Mesenchymal stem cell (in vitro differentiated cells and primary cell): Measurements from ENCODE around the gene COL15A1.

Source experiments
- DNase-seq: peaks from one replicate; pipeline ENCODE4 v3.0.0-alpha.2; 2013
- H2AFZ ChIP-seq: one replicate; pipeline ENCODE4 v1.6.1; 2013; ENCODE audit warnings: low read depth, mild to moderate bottlenecking, control low read depth, inconsistent platforms, low read length, moderate library complexity
- H2AK5ac ChIP-seq: 2 replicates; pipeline ENCODE4 v1.6.1; 2013; ENCODE audit warnings: low read length, moderate library complexity, mild to moderate bottlenecking, inconsistent platforms; ENCODE audit not compliant: severe bottlenecking
- H2BK120ac ChIP-seq: one replicate; pipeline ENCODE4 v1.6.1; 2013; ENCODE audit warnings: low read depth, mild to moderate bottlenecking, inconsistent platforms, low read length, moderate library complexity
- H2BK12ac ChIP-seq, 2 experiments: one replicate each; pipeline ENCODE4 v1.6.1; 2013; ENCODE audit warnings: inconsistent platforms in 2 of 2, low read length in 2 of 2, mild to moderate bottlenecking in 2 of 2, moderate library complexity in 2 of 2, control low read depth in 1 of 2
- H2BK15ac ChIP-seq: one replicate; pipeline ENCODE4 v1.6.1; 2013; ENCODE audit warnings: mild to moderate bottlenecking, low read depth, inconsistent platforms; ENCODE audit not compliant: poor library complexity, severe bottlenecking
- H2BK5ac ChIP-seq: 2 replicates; pipeline ENCODE4 v1.6.1; 2013; ENCODE audit warnings: low read depth, mild to moderate bottlenecking, low read length, control low read depth, inconsistent platforms; ENCODE audit not compliant: poor library complexity, severe bottlenecking
- H3K14ac ChIP-seq, 2 experiments: one replicate each; pipeline ENCODE4 v1.6.1; 2013; ENCODE audit warnings: inconsistent platforms in 2 of 2, low read length in 2 of 2, control low read depth in 1 of 2, mild to moderate bottlenecking in 1 of 2, moderate library complexity in 1 of 2
- H3K18ac ChIP-seq, 2 experiments: one replicate each; pipeline ENCODE4 v1.6.1; 2013; ENCODE audit warnings: inconsistent platforms in 2 of 2, low read length in 2 of 2, control low read depth in 1 of 2, low read depth in 1 of 2, mild to moderate bottlenecking in 1 of 2
- H3K23ac ChIP-seq, 2 experiments: one replicate each; pipeline ENCODE4 v1.6.1; 2013; ENCODE audit warnings: inconsistent platforms in 2 of 2, low read length in 2 of 2, mild to moderate bottlenecking in 2 of 2, moderate library complexity in 2 of 2, control low read depth in 1 of 2
- H3K27ac ChIP-seq: 2 replicates; pipeline ENCODE4 v1.5.1; 2013; ENCODE audit warnings: mild to moderate bottlenecking, moderate library complexity, low read length, control low read depth, inconsistent platforms; ENCODE audit not compliant: poor library complexity, severe bottlenecking
- H3K27me3 ChIP-seq, 2 experiments: 2 replicates each; pipeline versions ENCODE4 v1.6.1 to v1.7.0; 2013; ENCODE audit warnings: low read length in 2 of 2, mild to moderate bottlenecking in 2 of 2, moderate library complexity in 2 of 2, control low read depth in 1 of 2, inconsistent platforms in 1 of 2; ENCODE audit not compliant: control insufficient read depth in 1 of 2, insufficient read depth in 1 of 2
- H3K36me3 ChIP-seq, 2 experiments: 2 replicates each; pipeline versions ENCODE4 v1.6.1 to v1.7.0; 2013; ENCODE audit warnings: low read length in 2 of 2, control low read depth in 1 of 2, inconsistent platforms in 1 of 2, low read depth in 1 of 2, mild to moderate bottlenecking in 1 of 2; ENCODE audit not compliant: insufficient read depth in 2 of 2, control insufficient read depth in 1 of 2
- H3K4ac ChIP-seq, 2 experiments: one replicate each; pipeline ENCODE4 v1.6.1; 2013; ENCODE audit warnings: inconsistent platforms in 2 of 2, low read length in 2 of 2, mild to moderate bottlenecking in 2 of 2, moderate library complexity in 2 of 2, control low read depth in 1 of 2, low read depth in 1 of 2
- H3K4me1 ChIP-seq: 2 replicates; pipeline ENCODE4 v1.6.1; 2013; ENCODE audit warnings: low read depth, low read length, control low read depth; ENCODE audit not compliant: control insufficient read depth, insufficient read depth
- H3K4me2 ChIP-seq: 2 replicates; pipeline ENCODE4 v1.6.1; 2013; ENCODE audit warnings: low read length, mild to moderate bottlenecking, inconsistent platforms; ENCODE audit not compliant: poor library complexity, severe bottlenecking
- H3K4me3 ChIP-seq, 2 experiments: 2 replicates each; pipeline versions ENCODE4 v1.5.1 to v1.7.0; 2013; ENCODE audit warnings: low read length in 2 of 2, mild to moderate bottlenecking in 2 of 2, control low read depth in 1 of 2, low read depth in 1 of 2; ENCODE audit not compliant: insufficient read depth in 1 of 2
- H3K79me1 ChIP-seq: replicated peaks from 2 replicates; pipeline ENCODE4 v1.6.1; 2013; ENCODE audit warnings: mild to moderate bottlenecking, control low read depth, low read length, inconsistent platforms; ENCODE audit not compliant: poor library complexity, severe bottlenecking
- H3K9ac ChIP-seq: 2 replicates; pipeline ENCODE4 v1.7.0; 2013; ENCODE audit warnings: mild to moderate bottlenecking, low read length, moderate library complexity
- H3K9me3 ChIP-seq: 2 replicates; pipeline ENCODE4 v1.7.0; 2013; ENCODE audit warnings: mild to moderate bottlenecking, low read length; ENCODE audit not compliant: control insufficient read depth
- H4K8ac ChIP-seq: one replicate; pipeline ENCODE4 v1.6.1; 2013; ENCODE audit warnings: inconsistent platforms, mild to moderate bottlenecking, low read length, moderate library complexity
- H4K91ac ChIP-seq: one replicate; pipeline ENCODE4 v1.6.1; 2013; ENCODE audit warnings: mild to moderate bottlenecking, low read length, inconsistent platforms
- WGBS: methylation state at CpG from one replicate; pipeline ENCODE4 v1.1.7; 2013; ENCODE audit warnings: mixed read lengths; 5-methylcytosine and 5-hydroxymethylcytosine counted together

Gene COL15A1

DNA sequence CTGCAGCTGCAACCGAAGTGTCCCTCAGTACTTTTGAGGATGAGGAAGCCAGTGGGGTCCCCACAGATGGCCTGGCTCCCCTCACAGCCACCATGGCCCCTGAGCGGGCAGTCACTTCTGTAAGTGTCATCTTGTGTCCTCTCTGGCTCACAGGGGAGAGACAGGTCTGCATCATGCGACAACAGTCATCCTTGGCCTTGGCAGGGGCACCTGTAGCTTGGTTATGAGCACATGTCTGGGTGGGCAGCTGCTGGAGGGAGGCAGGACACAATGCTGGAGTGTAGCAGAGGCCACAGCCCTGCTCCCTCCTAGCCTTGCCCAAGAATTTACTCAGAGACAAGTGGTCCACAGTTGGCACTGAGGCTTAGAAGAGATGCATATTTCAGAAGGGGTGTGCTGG is 71.7 kb downstream of the COL15A1 start:
- Histone ChIP-seq H3K4ac (no peak overlapping the region), H3K36me3 (peaks cover 0 to 22% of the 10 kb centered on the region in 2 experiments), H3K9me3 (no peaks in the 10 kb centered on the region), H3K23ac (no peak overlapping the region), H2BK120ac (no peak overlapping the region), H3K4me3 (no peak overlapping the region), H2BK5ac (no peak overlapping the region), H3K14ac (peak overlapping the region in 1 of 2 experiments; percentile 23), H2AFZ (no peak overlapping the region), H3K9ac (no peak overlapping the region), H3K27ac (no peak overlapping the region), H2AK5ac (no peak overlapping the region), H3K4me2 (no peak overlapping the region), H4K91ac (peak overlapping the region; percentile 27), H2BK15ac (peak overlapping the region; percentile 55), H2BK12ac (no peak overlapping the region), H3K4me1 (peaks cover 7% of the 10 kb centered on the region), H3K18ac (peak overlapping the region in 1 of 2 experiments; percentile 31), H3K79me1 (no peaks in the 10 kb centered on the region), H4K8ac (no peak overlapping the region), H3K27me3 (peaks cover 0 to 3% of the 10 kb centered on the region in 2 experiments)
- no peak for DNase-seq
- 95% methylated on average over 3 of the region's 3 CpGs for WGBS

DNA sequence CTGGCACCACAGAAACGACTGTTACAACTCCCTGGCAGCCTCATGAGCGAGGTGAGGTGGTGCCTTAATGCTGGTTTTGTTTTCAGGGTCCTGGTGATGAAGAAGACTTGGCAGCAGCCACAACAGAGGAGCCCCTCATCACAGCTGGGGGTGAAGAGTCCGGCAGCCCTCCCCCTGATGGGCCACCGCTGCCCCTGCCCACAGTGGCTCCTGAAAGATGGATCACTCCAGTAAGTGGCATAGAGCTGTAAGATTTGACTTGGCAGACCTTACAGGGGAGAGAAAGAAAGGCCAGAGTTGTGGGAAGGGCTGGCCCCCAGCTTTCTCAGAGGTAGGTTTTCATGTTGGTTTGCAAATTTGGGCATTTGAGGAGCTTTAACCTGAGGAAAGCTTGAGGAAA is 72.2 kb downstream of the COL15A1 start:
- Histone ChIP-seq H4K91ac (no peak overlapping the region), H3K9ac (no peak overlapping the region), H3K23ac (no peak overlapping the region), H3K4me1 (peaks cover 9% of the 10 kb centered on the region), H3K18ac (no peak overlapping the region), H3K4me3 (no peak overlapping the region), H3K36me3 (peaks cover 0 to 22% of the 10 kb centered on the region in 2 experiments), H2BK12ac (peak overlapping the region in 1 of 2 experiments; percentile 7), H3K14ac (no peak overlapping the region), H2BK5ac (no peak overlapping the region), H3K4me2 (no peak overlapping the region), H2AK5ac (no peak overlapping the region), H2BK15ac (peak overlapping the region; percentile 55), H2AFZ (no peak overlapping the region), H3K27me3 (peaks cover 0 to 3% of the 10 kb centered on the region in 2 experiments), H4K8ac (no peak overlapping the region), H3K9me3 (no peaks in the 10 kb centered on the region), H2BK120ac (no peak overlapping the region), H3K79me1 (no peaks in the 10 kb centered on the region), H3K4ac (no peak overlapping the region), H3K27ac (no peak overlapping the region)
- no peak for DNase-seq
- WGBS, result 78% methylated on average over 4 of the region's 4 CpGs

- WGBS, result 94% methylated on average over 9 of the region's 10 CpGs
Measured at GRCh38 chr9:99016681-99017387, 73.1 kb downstream of the COL15A1 start.

DNA sequence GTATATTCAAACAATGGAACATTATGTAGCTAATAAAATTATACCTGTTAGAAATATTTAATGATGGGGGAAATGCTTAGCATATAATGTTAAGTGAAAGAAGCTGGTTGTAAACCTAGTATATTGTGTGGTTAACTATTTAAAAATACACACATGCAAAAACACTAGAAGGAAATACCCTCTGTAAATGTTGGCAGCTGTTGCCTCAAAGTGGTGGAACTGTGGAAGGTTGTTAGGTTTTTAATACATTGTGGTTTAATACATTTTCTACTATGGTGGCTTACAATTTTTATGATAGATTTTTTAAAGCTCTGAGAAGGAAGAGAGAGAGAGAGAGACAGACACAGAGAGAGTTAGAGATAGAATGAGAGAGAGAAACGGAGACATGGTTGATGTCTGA is 74.9 kb downstream of the COL15A1 start:
- Histone ChIP-seq H3K9ac (peak overlapping the region; percentile 80), H2BK120ac (no peak overlapping the region), H2AFZ (no peak overlapping the region), H3K4ac (no peak overlapping the region), H3K14ac (no peak overlapping the region), H2BK5ac (no peak overlapping the region), H3K4me1 (peaks cover 21% of the 10 kb centered on the region), H3K23ac (no peak overlapping the region), H3K9me3 (no peaks in the 10 kb centered on the region), H2AK5ac (no peak overlapping the region), H3K27me3 (peaks cover 0 to 15% of the 10 kb centered on the region in 2 experiments), H3K36me3 (peaks cover 0 to 28% of the 10 kb centered on the region in 2 experiments), H2BK15ac (no peak overlapping the region), H4K91ac (no peak overlapping the region), H3K18ac (no peak overlapping the region), H3K4me2 (no peak overlapping the region), H3K27ac (no peak overlapping the region), H3K79me1 (no peaks in the 10 kb centered on the region), H3K4me3 (no peak overlapping the region), H4K8ac (no peak overlapping the region), H2BK12ac (no peak overlapping the region)
- WGBS, result 93% methylated on average over 1 of the region's 1 CpG
- DNase-seq, result no peak

More at GRCh38 chr9:99016681-99017387, 73.1 kb downstream of the COL15A1 start:
- no peak for DNase-seq
- Histone ChIP-seq H2BK120ac (no peak overlapping the region), H3K9me3 (no peaks in the 10 kb centered on the region), H3K27me3 (peaks cover 0 to 3% of the 10 kb centered on the region in 2 experiments), H2BK15ac (no peak overlapping the region), H3K9ac (no peak overlapping the region), H2AK5ac (peak overlapping the region; percentile 51), H3K4ac (no peak overlapping the region), H4K91ac (peak overlapping the region; percentile 52), H3K14ac (no peak overlapping the region), H3K4me3 (no peak overlapping the region), H4K8ac (no peak overlapping the region), H3K4me2 (no peak overlapping the region), H3K4me1 (peaks cover 16% of the 10 kb centered on the region), H2AFZ (no peak overlapping the region), H2BK12ac (no peak overlapping the region), H2BK5ac (no peak overlapping the region), H3K79me1 (no peaks in the 10 kb centered on the region), H3K18ac (no peak overlapping the region), H3K36me3 (peaks cover 0 to 22% of the 10 kb centered on the region in 2 experiments), H3K27ac (no peak overlapping the region), H3K23ac (no peak overlapping the region)
